Adrenal gland (tissue), 5 donors: ENCODE measurements around the gene MUSK.

ENCODE experiments used
- CTCF ChIP-seq, 6 experiments: fragments of 450-650 bp in 4 of 6; fragments of 200-600 bp in 2 of 6; sonication (generic) in 1 of 6; IDR thresholded peaks; 1 replicate in 5 of 6; 2 replicates in 1 of 6; pipeline versions ENCODE4 v1.5.1 to v1.8.0; 2016 to 2021; ENCODE audit warnings: antibody characterized with exemption in 6 of 6, mild to moderate bottlenecking in 2 of 6, moderate library complexity in 1 of 6
- POLR2A ChIP-seq, 2 donors: fragments of 450-650 bp; IDR thresholded peaks; one replicate each; pipeline ENCODE4 v1.6.1; 2017; ENCODE audit warnings: antibody characterized with exemption in 2 of 2, mild to moderate bottlenecking in 2 of 2, moderate library complexity in 1 of 2
- donor health status: DM: no; HTN: no; CAD: no.

- TF ChIP-seq CTCF (IDR thresholded peaks at IDR 0.05) (no peak), POLR2A (IDR thresholded peaks at IDR 0.05) (no peak)
These were observed 4.4 kb downstream of the MUSK start for GRCh38 chr9:110672873-110673510.
